ENCODE measurements around the gene NUFIP1.

DNA sequence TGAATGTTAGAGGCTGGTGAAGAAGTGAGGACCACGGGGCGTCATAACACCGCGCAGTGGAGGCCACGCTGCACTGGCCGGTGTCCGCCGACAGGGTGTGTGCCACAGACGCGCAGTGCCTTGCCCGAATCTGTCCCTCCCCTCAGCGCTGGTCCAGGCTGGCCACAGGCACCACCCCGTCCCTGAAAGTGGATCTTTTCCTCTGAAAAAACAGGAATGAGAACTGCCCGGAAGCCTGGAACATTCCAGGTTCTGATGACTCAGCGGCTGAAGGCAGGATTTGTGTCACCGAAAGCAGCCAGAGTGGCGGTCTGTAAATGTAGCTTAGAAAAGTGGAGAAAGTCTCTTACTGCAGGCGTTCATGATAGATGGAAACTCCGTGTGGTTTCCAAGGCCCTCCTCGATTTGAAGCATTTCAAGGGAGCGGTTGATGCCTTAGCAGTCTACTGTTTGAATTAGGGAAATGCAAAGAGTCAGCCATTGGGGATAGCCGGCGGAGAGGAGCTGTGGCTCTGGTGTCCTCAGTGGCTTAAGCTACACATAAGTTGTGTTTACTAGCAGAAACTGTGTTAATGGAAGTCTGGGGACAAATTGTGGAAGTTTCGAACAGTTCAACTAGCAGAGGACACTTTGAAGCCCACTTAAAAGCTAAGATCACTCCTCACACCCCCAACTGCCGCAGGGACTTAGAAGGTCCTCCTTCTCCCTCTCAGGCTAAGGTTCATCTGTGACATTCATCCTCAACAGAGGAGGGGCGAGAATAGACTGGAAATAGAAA is 70.8 kb downstream of the NUFIP1 start:
- TF ChIP-seq, protein P1, sequence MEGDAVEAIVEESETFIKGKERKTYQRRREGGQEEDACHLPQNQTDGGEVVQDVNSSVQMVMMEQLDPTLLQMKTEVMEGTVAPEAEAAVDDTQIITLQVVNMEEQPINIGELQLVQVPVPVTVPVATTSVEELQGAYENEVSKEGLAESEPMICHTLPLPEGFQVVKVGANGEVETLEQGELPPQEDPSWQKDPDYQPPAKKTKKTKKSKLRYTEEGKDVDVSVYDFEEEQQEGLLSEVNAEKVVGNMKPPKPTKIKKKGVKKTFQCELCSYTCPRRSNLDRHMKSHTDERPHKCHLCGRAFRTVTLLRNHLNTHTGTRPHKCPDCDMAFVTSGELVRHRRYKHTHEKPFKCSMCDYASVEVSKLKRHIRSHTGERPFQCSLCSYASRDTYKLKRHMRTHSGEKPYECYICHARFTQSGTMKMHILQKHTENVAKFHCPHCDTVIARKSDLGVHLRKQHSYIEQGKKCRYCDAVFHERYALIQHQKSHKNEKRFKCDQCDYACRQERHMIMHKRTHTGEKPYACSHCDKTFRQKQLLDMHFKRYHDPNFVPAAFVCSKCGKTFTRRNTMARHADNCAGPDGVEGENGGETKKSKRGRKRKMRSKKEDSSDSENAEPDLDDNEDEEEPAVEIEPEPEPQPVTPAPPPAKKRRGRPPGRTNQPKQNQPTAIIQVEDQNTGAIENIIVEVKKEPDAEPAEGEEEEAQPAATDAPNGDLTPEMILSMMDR (conservative IDR thresholded peaks at IDR 0.05; ENCODE audit: low read length), result peak; percentile 77
- no peak for TF ChIP-seq EZH2phosphoT487 (IDR thresholded peaks at IDR 0.05; ENCODE audit: borderline replicate concordance)
